Measurements from ENCODE around the gene EXOC6B.

The EXOC6B gene

GRCh38 chr2:72788756-72789155 is 37.1 kb downstream of the EXOC6B start:
- no peak overlapping the region for H2AFZ ChIP-seq (ENCODE audit: low read length)

GRCh38 chr2:72785517-72785916 is 40.3 kb downstream of the EXOC6B start:
- no peaks in the 10 kb centered on the region for H3K79me2 ChIP-seq (ENCODE audit: low read length)
- H3K36me3 ChIP-seq (replicated peaks; ENCODE audit: insufficient read depth, low read length) = no peaks in the 10 kb centered on the region
- no peak overlapping the region for H2AFZ ChIP-seq (ENCODE audit: low read length)
- no peak overlapping the region for H3K4me3 ChIP-seq (ENCODE audit: low read length)
- H3K9me3 ChIP-seq (replicated peaks; ENCODE audit: insufficient read depth, low read length) = no peaks in the 10 kb centered on the region
- H4K20me1 ChIP-seq (ENCODE audit: insufficient read depth, low read length) = no peaks in the 10 kb centered on the region
- H3K4me1 ChIP-seq (ENCODE audit: low read length) = peaks cover 1% of the 10 kb centered on the region; the same call in 1 of the 2 replicates
- no peaks in the 10 kb centered on the region for H3F3A ChIP-seq (ENCODE audit: insufficient read depth, low read length)
- DNase-seq = no peak
- H3K9ac ChIP-seq (ENCODE audit: low read length) = no peak overlapping the region
- no peak for TF ChIP-seq EZH2 (optimal IDR thresholded peaks at IDR 0.05; ENCODE audit: low read depth, low read length)
- TF ChIP-seq EZH2phosphoT487 (IDR thresholded peaks at IDR 0.05; ENCODE audit: low read length) = no peak
- TF ChIP-seq CTCF (IDR thresholded peaks at IDR 0.05; ENCODE audit: low read length) = no peak
- no peaks in the 10 kb centered on the region for H3K27me3 ChIP-seq (replicated peaks; ENCODE audit: insufficient read depth, low read length)
- no peak overlapping the region for H3K27ac ChIP-seq (ENCODE audit: low read length)
- H3K9me2 ChIP-seq (replicated peaks; ENCODE audit: insufficient read depth, low read length) = no peaks in the 10 kb centered on the region
- H3K4me2 ChIP-seq (ENCODE audit: low read depth, low read length) = no peak overlapping the region

More at GRCh38 chr2:72788756-72789155, 37.1 kb downstream of the EXOC6B start:
- Histone ChIP-seq H3F3A (ENCODE audit: insufficient read depth, low read length) (no peaks in the 10 kb centered on the region), H3K9me2 (replicated peaks; ENCODE audit: insufficient read depth, low read length) (no peaks in the 10 kb centered on the region), H3K79me2 (ENCODE audit: low read length) (no peaks in the 10 kb centered on the region), H3K9ac (ENCODE audit: low read length) (no peak overlapping the region), H3K27me3 (replicated peaks; ENCODE audit: insufficient read depth, low read length) (no peaks in the 10 kb centered on the region), H3K27ac (ENCODE audit: low read length) (no peak overlapping the region), H3K9me3 (replicated peaks; ENCODE audit: insufficient read depth, low read length) (no peaks in the 10 kb centered on the region), H4K20me1 (ENCODE audit: insufficient read depth, low read length) (no peaks in the 10 kb centered on the region), H3K4me1 (ENCODE audit: low read length) (peaks cover 9% of the 10 kb centered on the region), H3K4me3 (ENCODE audit: low read length) (no peak overlapping the region), H3K4me2 (ENCODE audit: low read depth, low read length) (no peak overlapping the region), H3K36me3 (replicated peaks; ENCODE audit: insufficient read depth, low read length) (no peaks in the 10 kb centered on the region)
- DNase-seq = no peak
- TF ChIP-seq EZH2phosphoT487 (IDR thresholded peaks at IDR 0.05; ENCODE audit: low read length) (no peak), EZH2 (optimal IDR thresholded peaks at IDR 0.05; ENCODE audit: low read depth, low read length) (no peak), CTCF (IDR thresholded peaks at IDR 0.05; ENCODE audit: low read length) (no peak)

- H3K27me3 ChIP-seq (replicated peaks; ENCODE audit: insufficient read depth, low read length) = no peaks in the 10 kb centered on the region
- H3K79me2 ChIP-seq (ENCODE audit: low read length) = no peaks in the 10 kb centered on the region
- H3K9me3 ChIP-seq (replicated peaks; ENCODE audit: insufficient read depth, low read length) = no peaks in the 10 kb centered on the region
- H3F3A ChIP-seq (ENCODE audit: insufficient read depth, low read length) = no peaks in the 10 kb centered on the region
- no peaks in the 10 kb centered on the region for H4K20me1 ChIP-seq (ENCODE audit: insufficient read depth, low read length)
- H3K9me2 ChIP-seq (replicated peaks; ENCODE audit: insufficient read depth, low read length) = no peaks in the 10 kb centered on the region
- no peak overlapping the region for H3K4me2 ChIP-seq (ENCODE audit: low read depth, low read length)
- H3K4me3 ChIP-seq (ENCODE audit: low read length) = no peak overlapping the region
- no peak overlapping the region for H3K27ac ChIP-seq (ENCODE audit: low read length)
- no peak for DNase-seq
- H3K36me3 ChIP-seq (replicated peaks; ENCODE audit: insufficient read depth, low read length) = no peaks in the 10 kb centered on the region
- H2AFZ ChIP-seq (ENCODE audit: low read length) = no peak overlapping the region
- no peak for TF ChIP-seq CTCF (IDR thresholded peaks at IDR 0.05; ENCODE audit: low read length)
- H3K9ac ChIP-seq (ENCODE audit: low read length) = no peak overlapping the region
- H3K4me1 ChIP-seq (ENCODE audit: low read length) = no peaks in the 10 kb centered on the region
Measured at GRCh38 chr2:72782520-72782919, 43.3 kb downstream of the EXOC6B start.

All from MM.1S (cell line).